K562 (cell line): ENCODE results near the gene AIRE. TPM values are rescaled to one million over a fixed set of nuclear protein-coding genes. Genes with fewer than 3 reads are reported as not detected.

ENCODE experiments used
- ARID4B ChIP-seq: sonication (generic); formaldehyde crosslinking; IDR thresholded peaks from 2 replicates; pipeline ENCODE4 v1.8.0; 2022; ENCODE audit warnings: mild to moderate bottlenecking, missing genetic modification reagents
- DMBX1 ChIP-seq: fragments of 250-450 bp; sonication (Bioruptor Pico); IDR thresholded peaks from 2 replicates; pipeline ENCODE4 v1.8.0; 2022; ENCODE audit warnings: inconsistent platforms, mild to moderate bottlenecking, moderate library complexity, borderline replicate concordance
- E2F8 ChIP-seq: fragments of 450-650 bp; IDR thresholded peaks from 2 replicates; pipeline ENCODE4 v1.7.1; 2018; ENCODE audit warnings: mild to moderate bottlenecking, low read depth; ENCODE audit not compliant: partially characterized antibody
- MAFG ChIP-seq: fragments of 450-650 bp; conservative IDR thresholded peaks from 2 replicates; pipeline ENCODE4 v1.6.1; 2016; ENCODE audit warnings: missing genetic modification characterization, missing compliant biosample characterization
- MNT ChIP-seq, 2 experiments: fragments of 450-650 bp; conservative IDR thresholded peaks; 2 replicates each; pipeline ENCODE4 v1.6.1; 2017; ENCODE audit warnings: mild to moderate bottlenecking in 2 of 2, moderate library complexity in 2 of 2
- POLR2A ChIP-seq: fragments of 450-650 bp; conservative IDR thresholded peaks from 2 replicates; pipeline ENCODE4 v1.6.1; 2016
- RBBP5 ChIP-seq: fragments of 200-600 bp; sonication (generic); IDR thresholded peaks from 2 replicates; pipeline ENCODE4 v1.6.1; 2012; ENCODE audit warnings: borderline replicate concordance, mild to moderate bottlenecking, low read length, control low read depth, inconsistent platforms; ENCODE audit not compliant: insufficient read depth, poor library complexity, severe bottlenecking
- RBFOX2 ChIP-seq: fragments of 200-400 bp; formaldehyde crosslinking; IDR thresholded peaks from 2 replicates; pipeline ENCODE4 v1.6.1; 2017; ENCODE audit warnings: low read depth, mild to moderate bottlenecking, low read length, moderate library complexity
- SAFB2 ChIP-seq: fragments of 200-400 bp; formaldehyde crosslinking; IDR thresholded peaks from 2 replicates; pipeline ENCODE4 v1.6.1; 2018; ENCODE audit warnings: borderline replicate concordance, low read length, low read depth, moderate library complexity; ENCODE audit not compliant: severe bottlenecking
- SMARCB1 ChIP-seq: IDR thresholded peaks from 2 replicates; pipeline ENCODE4 v1.6.1; 2011; ENCODE audit warnings: improper control_type of control experiment, low read depth; ENCODE audit not compliant: insufficient read length
- STAT5B ChIP-seq: fragments of 250-450 bp; sonication (Bioruptor Pico); IDR thresholded peaks from 2 replicates; pipeline ENCODE4 v1.8.0; 2021; ENCODE audit warnings: mild to moderate bottlenecking, inconsistent platforms
- TSHZ1 ChIP-seq: fragments of 250-450 bp; sonication (Bioruptor Pico); IDR thresholded peaks from 2 replicates; pipeline ENCODE4 v1.4.0; 2020; ENCODE audit warnings: mild to moderate bottlenecking, moderate library complexity
- WHSC1 ChIP-seq: IDR thresholded peaks from one replicate; pipeline ENCODE4 v1.6.1; 2012; ENCODE audit warnings: low read length, control low read depth, inconsistent platforms
- polyA plus RNA-seq, 8 experiments: library from polyadenylated mRNA; depleted of rRNA in 4 of 8; stranded (reverse) in 5 of 8; unstranded in 3 of 8; fragments of >200 nt; fragmentation: Nextera tagmentation in 2 of 8; fragmentation: Illumina TruSeq in 1 of 8; extraction: Ambion mirVana in 2 of 8; extraction: Trizol in 1 of 8; gene quantifications; 2 replicates each; pipeline versions ENCODE4 v1.2.1 to v1.2.3, GENCODE V29; 2011 to 2014; ENCODE audit warnings: inconsistent platforms in 1 of 8, missing spikeins in 1 of 8
- total RNA-seq, 7 experiments: library from RNA; depleted of rRNA in 6 of 7; stranded (reverse); fragments of >200 nt in 6 of 7; fragmentation: Illumina TruSeq in 2 of 7; extraction: Trizol in 2 of 7; gene quantifications; 2 replicates each; pipeline versions ENCODE4 v1.2.1 to v1.2.3, GENCODE V29; 2011 to 2021; ENCODE audit warnings: low replicate concordance in 1 of 7

AIRE gene
- total and polyA plus RNA-seq, 9 of the 15 experiments (the other 6 are each of a cell fraction or from before 2014, with no cell fraction given), result 0.01 TPM; not detected in 8

- peak; percentile 94 for TF ChIP-seq RBBP5
- peak; percentile 91 to 97 for TF ChIP-seq MNT (conservative IDR thresholded peaks at IDR 0.05)
- no peak for TF ChIP-seq TSHZ1 (CRISPR knock-in tag)
- no peak; the same call in 1 of the 2 replicates for TF ChIP-seq DMBX1 (CRISPR knock-in tag)
- no peak for TF ChIP-seq WHSC1
- peak; percentile 95 for TF ChIP-seq E2F8
- no peak for TF ChIP-seq SAFB2
- peak; percentile 96 for TF ChIP-seq POLR2A
- no peak for TF ChIP-seq SMARCB1
- no peak for TF ChIP-seq STAT5B (CRISPR knock-in tag)
- peak; percentile 96 for TF ChIP-seq RBFOX2
- TF ChIP-seq ARID4B (CRISPR knock-in tag), result peak; percentile 99
- TF ChIP-seq MAFG (tag), result no peak
Measured at GRCh38 chr21:44338971-44339910, 53.6 kb downstream of the AIRE start, which contains the start of gene CFAP410 (continued).
